HG03175 (cell line): ENCODE measurements around the gene TTC34.

Experiments
- ATAC-seq: cut with Tn5 transposase; IDR thresholded peaks from one replicate; pipeline ENCODE4 v1.9.1; 2021; ENCODE audit warnings: mild to moderate bottlenecking, moderate library complexity; ENCODE audit not compliant: unreplicated experiment

The TTC34 gene

GRCh38 chr1:2595261-2595811 lies 206.2 kb downstream of the TTC34 start:
- no peak for ATAC-seq

GRCh38 chr1:2594641-2595131 lies 206.8 kb downstream of the TTC34 start:
- no peak for ATAC-seq

DNA sequence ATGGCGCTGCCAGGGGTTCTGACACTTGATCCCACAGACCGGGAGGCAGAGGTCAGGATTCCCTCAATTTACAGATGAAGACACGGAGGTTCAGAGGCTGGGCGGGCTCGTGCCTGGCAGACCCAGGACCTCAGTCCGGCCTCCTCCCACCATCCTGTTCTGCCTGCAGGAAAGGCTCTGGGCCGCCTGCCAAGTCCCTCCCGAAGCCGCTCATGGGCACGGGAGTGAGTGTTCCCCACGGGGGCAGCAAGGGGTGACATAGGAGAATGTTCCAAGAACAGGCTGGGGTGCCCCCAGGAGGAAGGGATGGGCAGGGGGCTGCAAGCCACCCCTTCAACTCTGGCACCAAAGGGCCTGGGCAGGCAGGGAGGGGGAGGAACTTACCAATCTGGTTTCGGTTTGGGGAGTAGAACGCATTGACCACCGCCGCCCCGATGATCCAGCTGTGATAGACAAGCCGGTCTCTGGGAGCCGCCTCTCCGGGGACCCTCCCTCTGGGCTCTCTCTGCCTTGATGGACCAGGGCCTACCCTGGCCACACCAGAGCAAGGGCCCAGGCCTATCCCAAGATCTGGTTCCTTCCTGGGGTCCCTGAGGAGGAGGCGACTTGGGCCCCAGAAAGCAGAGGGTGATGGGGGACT lies 207.4 kb downstream of the TTC34 start:
- no peak for ATAC-seq

DNA sequence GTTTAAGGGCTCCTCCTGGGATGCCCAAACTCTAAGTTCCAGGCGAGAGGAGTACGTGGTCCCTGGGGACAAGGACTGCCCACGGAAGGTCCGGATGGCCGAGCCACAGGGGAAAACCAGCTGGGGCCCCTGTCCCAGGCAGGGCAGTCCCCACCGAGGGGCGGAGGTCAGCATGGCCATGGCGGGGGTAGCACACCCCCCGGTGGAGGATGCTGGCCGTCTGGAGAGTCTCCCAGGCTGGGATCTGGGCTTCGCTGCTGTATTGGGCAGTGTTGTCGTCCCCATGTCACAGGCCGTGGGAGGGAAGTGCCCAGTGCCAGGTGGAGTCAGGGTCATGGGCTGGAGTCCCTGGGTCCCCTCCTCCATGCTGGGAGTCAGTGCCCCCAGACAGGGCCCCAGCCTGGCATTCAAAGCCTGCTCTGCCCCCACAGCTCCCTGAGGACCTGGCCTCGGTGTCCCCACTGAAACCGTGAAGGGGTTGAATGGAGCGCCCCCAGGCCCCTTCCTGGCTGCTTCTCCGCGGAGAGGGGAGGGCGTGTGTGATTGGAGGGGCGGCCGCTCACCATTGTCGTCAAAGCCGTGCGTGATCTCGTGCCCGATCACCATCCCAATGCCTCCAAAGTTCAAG lies 208.1 kb downstream of the TTC34 start:
- ATAC-seq = no peak

- no peak for ATAC-seq
Measured at GRCh38 chr1:2592672-2593071, 208.8 kb downstream of the TTC34 start.

DNA sequence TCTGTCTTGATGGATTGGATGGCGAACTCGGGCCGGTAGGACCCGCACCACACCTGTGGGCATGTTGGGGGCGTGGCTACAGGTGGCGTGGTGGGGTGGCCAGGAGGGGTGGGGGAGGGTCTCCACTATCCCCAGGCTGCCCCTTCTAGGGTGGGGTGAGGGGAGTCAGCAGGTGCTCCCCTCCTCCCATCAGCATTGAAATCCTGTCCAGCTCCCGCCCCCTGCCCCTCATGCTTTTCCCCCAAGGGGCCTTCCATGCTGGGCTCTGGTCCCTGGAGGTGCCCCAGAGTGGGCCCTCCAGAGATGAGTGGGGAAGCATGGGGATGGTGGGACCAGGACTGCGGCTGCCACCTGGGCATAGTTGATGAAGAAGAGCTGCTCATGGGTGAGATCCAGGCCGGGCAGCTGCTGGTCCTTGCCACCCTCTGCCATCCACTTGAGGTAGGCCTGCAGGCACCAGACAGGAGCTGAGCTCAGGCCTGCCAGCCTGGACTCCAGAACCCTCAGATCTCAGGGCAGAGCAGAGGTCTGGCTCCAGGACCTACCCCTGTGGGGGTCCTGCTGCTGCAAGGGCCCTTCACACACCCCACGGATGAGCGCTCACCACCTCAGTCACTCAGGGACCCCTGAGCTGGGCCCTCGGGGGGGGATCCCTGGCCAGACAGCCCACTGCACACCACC lies 209.8 kb downstream of the TTC34 start:
- ATAC-seq = no peak

DNA sequence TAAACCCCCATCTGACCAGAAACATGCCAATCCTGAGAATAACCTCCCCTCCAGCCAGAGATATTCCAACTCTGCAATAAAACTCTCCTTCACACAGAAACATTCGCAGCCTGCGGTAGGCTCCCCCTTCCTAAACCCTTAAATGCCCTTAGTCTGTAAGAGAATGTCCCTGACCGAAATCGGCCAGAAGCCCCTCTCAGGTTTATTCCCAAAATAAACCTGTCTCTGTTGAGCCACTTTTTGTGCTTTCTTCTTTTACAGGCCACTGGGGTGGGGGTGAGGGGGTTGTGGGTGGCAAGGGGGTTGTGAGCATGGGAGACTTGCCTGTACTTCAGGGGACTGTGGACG lies 210.3 kb downstream of the TTC34 start:
- no peak for ATAC-seq

DNA sequence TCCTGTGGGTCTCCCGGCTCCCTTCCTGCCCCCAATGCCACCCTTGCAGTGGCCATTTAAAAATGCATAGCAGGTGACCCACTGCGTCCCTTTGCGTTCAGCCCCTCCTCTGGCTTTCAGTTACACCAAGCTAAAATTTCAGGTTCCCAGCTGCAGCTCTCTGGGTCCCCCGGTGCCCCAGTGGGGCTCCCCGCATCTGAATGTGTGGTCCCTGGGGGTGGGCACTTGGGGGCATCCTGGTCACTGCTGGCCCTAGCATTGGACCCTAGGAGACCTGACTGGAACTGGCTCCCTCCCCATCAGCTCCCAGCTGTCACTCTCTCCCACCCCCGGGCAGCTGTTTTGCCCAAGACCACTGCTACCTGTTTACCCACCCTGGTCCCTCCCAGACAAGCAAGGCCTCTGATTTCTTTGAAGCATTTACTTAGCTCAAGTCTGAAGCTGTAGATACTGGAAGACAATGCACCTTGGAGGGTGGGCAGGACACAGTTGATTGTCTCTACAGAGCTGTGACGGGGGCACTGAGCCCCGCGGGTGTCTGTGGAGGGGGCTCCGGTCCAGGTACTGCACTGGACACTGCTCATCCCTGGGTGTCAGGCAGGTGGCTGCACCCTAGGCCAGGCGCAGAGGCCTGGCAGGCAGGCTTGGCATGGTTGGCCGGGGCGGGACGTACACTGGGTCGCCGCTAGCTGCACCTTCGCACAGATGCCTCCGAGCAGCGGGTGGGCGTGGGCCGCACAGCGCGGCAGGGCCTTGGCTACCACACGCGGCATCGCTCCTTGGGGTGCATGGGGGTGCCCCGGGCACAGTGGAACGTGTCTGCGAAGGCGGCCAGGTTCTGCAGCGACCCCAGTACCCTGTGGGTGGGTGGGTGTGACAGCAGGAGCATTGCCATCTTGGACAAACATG lies 211.0 kb downstream of the TTC34 start:
- ATAC-seq = no peak

DNA sequence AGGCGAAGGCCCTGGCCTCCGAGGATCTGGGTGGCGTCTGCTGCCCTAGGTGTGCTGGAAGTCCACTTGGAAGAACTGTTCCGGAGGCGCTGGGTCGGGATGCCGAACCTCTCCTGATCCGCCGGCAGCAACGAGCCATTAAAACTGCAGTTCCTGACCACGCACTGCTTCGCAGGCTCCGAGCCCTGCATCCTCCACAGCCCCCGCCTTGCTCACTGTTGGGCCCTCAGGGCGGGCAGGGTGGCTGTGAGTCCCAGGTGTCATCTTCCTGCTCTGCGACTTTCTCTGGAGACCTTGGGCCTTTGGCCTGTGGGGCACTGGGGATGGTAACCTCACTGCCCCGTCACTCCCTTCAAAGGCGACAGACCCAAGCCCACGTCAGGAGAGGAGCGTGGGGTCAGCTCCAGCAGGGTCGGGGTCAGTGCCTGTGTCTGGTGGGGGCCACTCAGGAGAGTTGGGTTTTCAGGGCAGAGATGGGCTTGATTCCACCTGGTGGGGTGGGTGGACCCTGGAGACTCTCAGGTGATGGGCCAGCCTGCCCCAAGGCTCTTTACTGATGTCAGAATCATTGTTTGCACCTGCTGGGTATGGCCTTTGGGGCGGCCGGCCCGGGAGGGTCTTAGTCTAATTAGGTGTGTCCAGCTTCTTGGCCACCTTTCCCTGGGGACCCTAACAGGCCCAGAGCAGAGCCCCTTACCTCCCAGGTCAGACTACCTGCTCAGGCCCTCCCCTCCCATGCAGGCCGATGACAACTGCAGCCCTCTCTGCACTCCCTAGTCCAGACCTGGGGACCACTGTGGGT lies 211.9 kb downstream of the TTC34 start:
- ATAC-seq = no peak

- no peak for ATAC-seq
Measured at GRCh38 chr1:2588661-2589430, 212.6 kb downstream of the TTC34 start.

DNA sequence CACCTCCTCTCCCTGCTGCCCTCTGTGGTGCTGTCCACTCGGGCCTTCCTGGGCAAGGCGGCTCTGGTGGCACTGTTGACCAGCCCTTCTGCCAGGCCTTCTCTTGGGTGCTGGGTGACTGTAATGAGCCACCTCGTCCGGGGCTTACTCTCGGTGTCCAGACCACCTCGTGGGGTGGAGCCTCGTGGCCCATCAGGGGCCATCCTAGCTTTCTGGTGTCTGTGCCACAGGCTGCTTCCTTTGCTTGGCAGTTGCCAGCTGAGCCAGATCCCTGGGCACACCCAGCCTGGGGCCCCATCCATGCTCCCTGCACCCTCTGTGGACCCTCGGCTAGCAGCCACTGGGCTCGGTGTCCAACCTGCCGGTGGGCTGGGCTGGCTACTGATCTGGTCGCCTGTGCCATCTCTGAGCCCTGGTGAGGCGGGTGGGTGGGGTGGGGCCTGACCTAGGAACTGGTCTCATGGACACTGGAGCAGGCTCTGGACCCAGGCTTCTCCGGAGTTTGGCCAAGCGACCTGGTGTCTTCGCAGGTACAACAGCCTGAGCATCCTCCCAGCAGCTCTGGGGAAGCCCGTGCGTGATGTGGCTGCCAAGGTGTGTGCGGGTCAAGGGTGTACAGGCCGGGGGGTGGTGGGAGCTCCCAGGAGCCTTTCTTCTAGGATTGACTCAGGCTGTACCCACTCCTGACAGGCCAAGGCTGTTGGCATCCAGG lies 213.5 kb downstream of the TTC34 start:
- no peak for ATAC-seq

- ATAC-seq = no peak
Measured at GRCh38 chr1:2587071-2587859, 214.2 kb downstream of the TTC34 start.

DNA sequence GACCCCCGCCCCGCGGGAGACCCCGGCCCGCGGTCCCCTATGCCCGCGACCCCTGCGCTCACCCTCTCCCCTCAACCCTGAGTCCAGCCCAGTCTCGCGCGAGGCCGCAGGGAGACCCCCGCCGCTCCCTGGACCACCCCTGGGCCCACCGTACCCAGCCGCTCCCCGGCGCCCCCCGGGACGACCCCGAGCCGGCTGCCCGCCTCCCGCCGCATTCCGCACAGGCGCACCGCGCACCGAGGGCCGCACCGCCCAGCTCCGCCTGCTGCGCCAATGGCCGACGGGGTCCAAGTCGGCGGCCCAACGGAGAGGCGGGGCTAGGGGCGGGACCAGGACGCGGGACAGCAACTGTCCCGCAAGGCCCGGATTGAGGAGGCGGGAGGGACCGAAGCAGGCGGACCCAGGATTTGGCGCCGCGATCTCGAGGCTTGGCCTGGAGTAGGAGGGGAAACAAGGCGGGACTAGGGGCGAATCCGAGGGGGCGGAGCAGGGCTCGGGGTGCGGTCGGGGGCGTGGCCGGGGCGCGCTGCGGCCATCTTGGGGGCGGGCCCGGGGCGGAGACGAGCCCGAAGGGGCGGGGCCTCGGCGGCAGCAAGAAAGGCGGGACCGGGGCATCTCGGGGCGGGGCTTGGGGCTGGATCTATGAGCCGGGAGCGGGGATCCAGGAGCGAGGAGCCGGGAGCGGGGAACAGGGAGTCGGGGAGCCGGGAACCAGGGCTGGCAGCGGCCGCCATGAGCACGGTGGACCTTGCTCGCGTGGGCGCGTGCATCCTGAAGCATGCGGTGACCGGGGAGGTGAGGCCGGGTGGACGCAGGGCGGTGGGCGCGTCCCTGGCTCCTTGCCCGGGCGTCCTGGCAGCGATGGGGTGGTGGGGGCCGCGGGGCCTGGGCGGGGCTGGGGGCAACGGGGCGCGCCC lies 215.1 kb downstream of the TTC34 start, which contains the start of gene PRXL2B:
Gene PRXL2B, plus strand, starts transcription at position 624 of the 917 bp plus-strand sequence. Its CDS starts 109 bp downstream, at position 733.
- ATAC-seq = peak; percentile 71
